IPS-18c (cell line): ENCODE data around the gene C4orf36.
A peak's percentile ranks its signal among the peaks of the same experiment; 100 is the strongest.

ENCODE experiments used
- H3K4me3 ChIP-seq: 2 replicates; pipeline ENCODE4 v1.7.0; 2013; ENCODE audit warnings: low read depth, mild to moderate bottlenecking, low read length, moderate library complexity; ENCODE audit not compliant: insufficient read depth
- H3K9me3 ChIP-seq: one replicate; pipeline ENCODE4 v1.6.1; 2013; ENCODE audit warnings: mild to moderate bottlenecking, low read length, moderate library complexity; ENCODE audit not compliant: control insufficient read depth, insufficient read depth

Gene C4orf36

GRCh38 chr4:86891762-86892635 lies at the start of gene C4orf36:
TSS of gene C4orf36 (minus strand) at chr4:86892422. CDS start at chr4:86891520, 902 bp downstream.
- Histone ChIP-seq H3K9me3 (no peaks in the 10 kb centered on the region), H3K4me3 (peak within 1 kb of the TSS; percentile 81)

- Histone ChIP-seq H3K9me3 (no peaks in the 10 kb centered on the region), H3K4me3 (no peak overlapping the region)
Observed at GRCh38 chr4:86940920-86941460, 48.8 kb upstream of the C4orf36 start.

- H3K4me3 ChIP-seq = no peak overlapping the region
- H3K9me3 ChIP-seq = no peaks in the 10 kb centered on the region
Observed at GRCh38 chr4:86939729-86940575, 47.7 kb upstream of the C4orf36 start.

GRCh38 chr4:86938771-86939520 lies 46.7 kb upstream of the C4orf36 start:
- Histone ChIP-seq H3K4me3 (no peak overlapping the region), H3K9me3 (no peaks in the 10 kb centered on the region)

- Histone ChIP-seq H3K4me3 (peak overlapping the region; percentile 88), H3K9me3 (no peaks in the 10 kb centered on the region)
Observed at GRCh38 chr4:86935853-86936733, 43.9 kb upstream of the C4orf36 start.

- peak overlapping the region; percentile 88 for H3K4me3 ChIP-seq
- no peaks in the 10 kb centered on the region for H3K9me3 ChIP-seq
Observed at GRCh38 chr4:86935566-86935852, 43.3 kb upstream of the C4orf36 start.

- H3K4me3 ChIP-seq = peak within 1 kb of the TSS; percentile 88
Observed at GRCh38 chr4:86934771-86935565, 42.7 kb upstream of the C4orf36 start, which contains the start of gene AFF1. TSS of gene AFF1 (plus strand) at chr4:86935011. CDS start at chr4:86948534, 13,523 bp downstream.

GRCh38 chr4:86934147-86934770 lies 42.0 kb upstream of the C4orf36 start:
- H3K9me3 ChIP-seq = no peaks in the 10 kb centered on the region
- H3K4me3 ChIP-seq = peak overlapping the region; percentile 60

More at GRCh38 chr4:86934771-86935565, 42.7 kb upstream of the C4orf36 start, which contains the start of gene AFF1:
- no peaks in the 10 kb centered on the region for H3K9me3 ChIP-seq

- Histone ChIP-seq H3K9me3 (no peaks in the 10 kb centered on the region), H3K4me3 (no peak overlapping the region)
Observed at GRCh38 chr4:86928400-86929255, 36.4 kb upstream of the C4orf36 start.

GRCh38 chr4:86927843-86928395 lies 35.7 kb upstream of the C4orf36 start:
- no peak overlapping the region for H3K4me3 ChIP-seq

GRCh38 chr4:86926435-86927086 lies 34.3 kb upstream of the C4orf36 start:
- no peak overlapping the region for H3K4me3 ChIP-seq

More at GRCh38 chr4:86927843-86928395, 35.7 kb upstream of the C4orf36 start:
- no peaks in the 10 kb centered on the region for H3K9me3 ChIP-seq

GRCh38 chr4:86924811-86925210 lies 32.6 kb upstream of the C4orf36 start:
- no peaks in the 10 kb centered on the region for H3K9me3 ChIP-seq
- no peak overlapping the region for H3K4me3 ChIP-seq

More at GRCh38 chr4:86926435-86927086, 34.3 kb upstream of the C4orf36 start:
- H3K9me3 ChIP-seq = no peaks in the 10 kb centered on the region

GRCh38 chr4:86921608-86922252 lies 29.5 kb upstream of the C4orf36 start:
- no peaks in the 10 kb centered on the region for H3K9me3 ChIP-seq
- H3K4me3 ChIP-seq = no peak overlapping the region
